ENCODE measurements around the gene SHBG. TPM values are rescaled to one million over a fixed set of nuclear protein-coding genes. Genes with fewer than 3 reads are reported as not detected.

The SHBG gene
- polyA plus RNA-seq, 4 donors = 3.5 to 5.7 (median 4.0) TPM

- DNase-seq (ENCODE audit: low read depth in 4 of 4, low spot score in 3 of 4) = no peak
Measured at GRCh38 chr17:7644775-7645174, 14.8 kb downstream of the SHBG start.

DNA sequence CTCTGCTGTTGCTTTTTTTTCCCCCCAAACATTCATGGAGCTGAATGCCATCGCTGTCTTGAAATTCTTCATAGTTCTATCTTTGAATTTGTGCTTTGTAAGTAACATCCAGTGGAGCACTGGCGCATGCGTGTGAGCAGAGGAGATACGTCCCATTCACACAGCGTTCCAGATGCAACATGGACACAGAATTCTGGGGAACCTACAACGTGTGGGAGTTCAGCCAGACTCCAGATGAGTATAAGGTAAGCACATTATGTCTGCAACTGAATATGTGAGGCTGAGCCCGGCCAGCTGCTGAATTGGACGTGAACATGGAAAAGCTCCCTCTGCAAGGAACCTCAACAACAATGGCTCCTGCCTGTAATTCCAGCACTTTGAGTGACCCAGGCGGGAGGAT is 16.5 kb downstream of the SHBG start:
- DNase-seq (ENCODE audit: low read depth in 4 of 4, low spot score in 3 of 4) = no peak

DNA sequence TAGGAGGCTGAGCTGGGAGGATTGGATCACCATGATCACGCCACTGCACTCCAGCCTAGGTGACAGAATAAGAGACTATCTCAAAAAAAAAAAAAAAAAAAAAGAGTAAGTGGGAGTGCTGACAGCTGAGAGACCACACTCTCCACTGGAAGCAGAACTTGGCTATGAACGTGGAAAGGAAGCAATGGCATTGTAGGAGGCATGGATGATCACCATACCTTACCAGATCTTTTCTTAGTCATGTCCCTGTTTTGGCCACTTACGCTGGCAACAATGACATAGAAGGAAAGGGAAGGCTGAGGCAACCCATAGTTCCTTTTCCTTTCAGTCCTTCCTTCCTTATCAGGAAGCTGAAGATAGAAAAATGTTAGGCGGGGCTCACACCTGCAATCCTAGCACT is 17.1 kb downstream of the SHBG start:
- no peak for DNase-seq (ENCODE audit: low read depth in 4 of 4, low spot score in 3 of 4)

DNA sequence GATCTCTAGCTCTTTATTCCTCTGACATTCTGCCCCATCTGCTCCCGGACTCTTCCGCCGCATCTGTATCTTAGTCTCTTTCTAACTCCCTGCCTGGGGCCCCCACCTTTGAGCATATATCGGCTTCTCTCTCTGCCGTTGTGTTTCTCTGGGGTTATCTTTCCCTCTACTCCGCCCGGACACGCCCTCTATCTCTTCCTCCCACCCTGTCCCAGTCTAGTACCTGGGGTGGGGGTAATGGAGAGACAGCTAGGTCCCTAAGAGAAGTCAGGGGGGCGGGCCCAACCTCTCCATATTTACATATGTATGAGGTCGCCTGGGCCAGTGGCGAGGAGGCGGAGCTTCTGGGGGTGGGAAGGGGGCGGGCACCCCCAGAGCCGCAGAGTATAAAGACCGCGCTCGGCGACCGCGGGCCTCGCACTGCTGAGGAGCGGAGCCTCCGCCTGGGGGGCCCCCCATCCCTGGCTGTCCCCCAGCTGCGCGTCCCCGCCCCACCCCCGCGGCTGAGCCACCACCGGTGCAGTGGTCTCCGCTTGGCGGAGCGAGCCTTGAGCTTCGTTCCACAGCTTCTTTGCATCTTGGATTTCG is 20.7 kb downstream of the SHBG start, which contains the start of gene ATP1B2:
TSS of gene ATP1B2 (plus strand) at position 418 of the 588 bp plus-strand sequence. CDS start 593 bp downstream, outside the sequence.
- DNase-seq (ENCODE audit: low read depth in 4 of 4, low spot score in 3 of 4) = peak in 3 of 4 donors; percentile 49 to 58 (median 56)

DNA sequence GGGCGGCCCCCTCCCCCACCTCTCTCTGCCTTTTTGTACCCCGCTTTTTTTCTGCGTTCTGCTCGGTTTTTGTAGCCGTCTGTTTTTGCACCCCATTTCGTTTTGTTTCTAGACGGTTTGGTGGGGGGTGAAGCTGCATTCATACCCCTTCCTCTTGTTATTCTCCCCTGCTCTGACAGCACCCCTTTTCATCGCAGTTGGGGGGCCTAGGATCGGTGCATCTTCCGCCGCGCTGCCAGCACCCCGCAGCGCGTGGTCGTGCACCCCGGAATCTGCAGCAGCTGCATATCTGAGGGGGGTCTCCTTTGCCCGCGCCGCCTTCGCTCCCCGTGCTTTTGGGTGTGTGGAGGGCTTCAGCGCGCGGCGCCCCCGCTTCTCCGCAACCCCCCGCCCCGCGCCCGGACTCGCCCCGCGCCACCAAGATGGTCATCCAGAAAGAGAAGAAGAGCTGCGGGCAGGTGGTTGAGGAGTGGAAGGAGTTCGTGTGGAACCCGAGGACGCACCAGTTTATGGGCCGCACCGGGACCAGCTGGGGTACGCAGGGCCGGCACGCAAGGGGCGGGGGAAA is 21.2 kb downstream of the SHBG start:
- no peak for DNase-seq (ENCODE audit: low read depth in 4 of 4, low spot score in 3 of 4)

DNA sequence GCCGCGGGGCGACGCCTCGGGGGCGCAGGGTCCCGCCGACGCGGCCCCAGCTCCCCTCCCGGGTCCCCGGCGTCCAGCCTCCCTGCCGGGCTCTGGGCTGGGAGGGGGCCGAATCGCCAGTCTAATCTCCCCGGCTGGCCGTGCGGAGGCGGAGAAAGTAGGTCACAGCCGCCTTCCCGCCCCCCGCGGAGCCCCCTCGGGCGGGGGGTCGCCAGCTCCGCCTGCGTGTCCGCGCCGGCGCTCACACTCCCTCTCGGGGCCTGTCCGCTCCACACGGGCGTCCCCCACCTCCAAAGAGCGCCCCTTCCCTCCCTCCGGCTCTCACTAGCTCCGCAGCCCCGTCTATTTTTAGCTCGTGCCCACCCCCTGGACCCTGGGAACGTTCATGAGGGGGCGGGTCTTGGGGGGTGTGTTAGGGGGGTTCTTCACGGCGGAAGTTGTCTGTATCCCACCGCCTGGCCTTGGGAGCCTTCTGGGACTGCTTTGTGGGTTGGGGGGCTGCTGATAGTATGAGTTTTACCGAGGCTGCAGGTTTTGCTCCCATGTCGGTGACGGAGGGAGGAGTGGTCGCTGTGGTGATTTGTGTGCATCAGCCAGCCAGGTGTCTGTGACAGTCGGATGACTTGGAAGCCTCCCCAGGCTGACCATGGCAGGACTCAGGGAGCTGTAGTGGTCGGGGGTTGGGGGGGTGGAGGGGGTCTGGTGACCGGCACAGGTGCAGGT is 21.9 kb downstream of the SHBG start:
- peak; percentile 60 to 78 (median 64) for DNase-seq (ENCODE audit: low read depth in 4 of 4, low spot score in 3 of 4)

DNA sequence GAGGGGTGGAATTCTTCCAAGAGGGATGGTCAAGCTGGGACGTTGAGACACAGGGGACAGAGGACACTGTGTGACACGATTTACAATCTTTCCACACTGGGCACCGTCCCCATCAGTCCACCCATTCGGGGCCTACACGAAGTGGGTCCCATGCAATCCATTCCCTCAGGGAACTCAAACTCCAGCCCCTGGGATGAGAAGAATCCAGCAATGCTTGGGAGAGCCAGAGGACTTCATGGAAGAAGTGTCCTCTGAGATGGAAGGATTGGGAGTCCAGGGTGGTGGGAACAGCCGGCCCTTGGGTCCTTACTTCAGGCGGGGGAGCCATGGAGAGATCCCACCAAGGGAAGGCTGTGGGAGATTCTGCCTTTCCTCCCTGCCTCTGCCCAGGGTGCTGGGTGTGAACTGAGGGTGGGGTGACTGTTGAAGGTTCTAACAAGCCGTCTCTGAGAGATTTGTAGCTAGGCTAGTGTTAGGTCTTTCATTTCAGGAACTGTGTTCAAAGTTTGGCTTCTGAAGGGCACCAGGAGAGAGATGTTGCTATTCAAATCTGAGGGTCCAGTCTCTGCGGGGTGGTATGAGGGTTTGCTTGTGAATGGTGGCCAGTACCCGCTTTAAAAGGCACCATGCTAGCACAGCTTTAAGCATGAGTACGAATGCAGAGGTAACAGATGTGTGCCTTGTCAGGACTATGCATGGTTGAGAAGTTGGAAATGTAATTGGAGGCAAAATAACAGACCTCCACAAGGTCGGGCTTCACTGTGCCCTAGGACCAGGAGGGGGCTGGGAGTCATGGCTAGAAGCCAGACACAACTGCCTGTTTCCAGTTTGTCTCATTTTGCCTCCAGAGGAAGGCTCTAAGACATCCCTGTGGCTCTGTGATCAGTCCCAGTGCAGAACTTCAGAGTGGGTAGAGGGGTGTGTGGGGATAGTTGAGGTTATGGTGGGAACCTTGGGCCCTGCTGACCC is 22.7 kb downstream of the SHBG start:
- DNase-seq (ENCODE audit: low read depth in 4 of 4, low spot score in 3 of 4) = no peak

DNA sequence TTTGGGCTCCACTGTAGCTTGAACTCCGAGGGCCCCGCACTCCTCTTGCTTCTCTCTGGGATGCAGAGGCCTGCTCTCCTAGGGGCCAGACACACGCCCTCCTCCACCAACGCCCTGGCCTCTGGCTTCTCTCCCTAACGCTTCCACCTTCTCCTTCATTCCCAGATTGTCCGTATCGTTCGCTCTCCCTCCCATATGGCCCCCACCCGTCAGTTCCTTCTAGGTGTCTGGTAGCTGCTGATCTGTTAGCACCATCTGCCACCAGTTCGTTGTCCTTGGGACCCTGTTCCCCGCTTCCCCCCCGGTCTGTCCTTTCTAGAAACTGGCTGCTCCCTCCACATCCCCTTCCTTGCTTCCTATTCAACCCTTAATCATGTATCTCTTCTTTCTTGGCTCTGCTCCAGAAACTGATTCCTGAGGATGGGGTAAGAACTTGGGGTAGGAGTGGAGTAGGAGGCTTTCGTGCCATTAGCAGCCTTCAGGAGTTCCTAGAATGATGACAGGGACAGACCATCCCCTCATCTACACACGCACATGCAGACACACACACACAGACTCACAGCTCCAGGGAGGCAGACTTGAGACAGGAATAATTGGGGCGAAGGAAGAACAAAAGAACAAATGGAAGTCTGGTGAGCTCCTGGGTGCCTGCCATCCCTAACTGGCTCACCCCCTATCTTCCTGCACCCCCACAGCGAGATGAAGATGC is 25.1 kb downstream of the SHBG start:
- no peak for DNase-seq (ENCODE audit: low read depth in 4 of 4, low spot score in 3 of 4)

DNA sequence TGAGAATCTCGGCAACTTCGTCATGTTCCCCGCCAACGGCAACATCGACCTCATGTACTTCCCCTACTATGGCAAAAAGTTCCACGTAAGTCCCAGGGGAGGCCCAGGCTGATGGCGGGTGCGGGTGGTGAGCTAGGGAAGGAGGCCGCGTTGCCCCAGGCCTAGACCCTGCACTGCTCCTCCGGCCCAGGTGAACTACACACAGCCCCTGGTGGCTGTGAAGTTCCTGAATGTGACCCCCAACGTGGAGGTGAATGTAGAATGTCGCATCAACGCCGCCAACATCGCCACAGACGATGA is 25.6 kb downstream of the SHBG start:
- DNase-seq (ENCODE audit: low read depth in 4 of 4, low spot score in 3 of 4) = no peak

- DNase-seq (ENCODE audit: low read depth in 4 of 4, low spot score in 3 of 4) = peak in 1 of 4 donors; percentile 53
Measured at GRCh38 chr17:7656958-7657609, 27.1 kb downstream of the SHBG start.

DNA sequence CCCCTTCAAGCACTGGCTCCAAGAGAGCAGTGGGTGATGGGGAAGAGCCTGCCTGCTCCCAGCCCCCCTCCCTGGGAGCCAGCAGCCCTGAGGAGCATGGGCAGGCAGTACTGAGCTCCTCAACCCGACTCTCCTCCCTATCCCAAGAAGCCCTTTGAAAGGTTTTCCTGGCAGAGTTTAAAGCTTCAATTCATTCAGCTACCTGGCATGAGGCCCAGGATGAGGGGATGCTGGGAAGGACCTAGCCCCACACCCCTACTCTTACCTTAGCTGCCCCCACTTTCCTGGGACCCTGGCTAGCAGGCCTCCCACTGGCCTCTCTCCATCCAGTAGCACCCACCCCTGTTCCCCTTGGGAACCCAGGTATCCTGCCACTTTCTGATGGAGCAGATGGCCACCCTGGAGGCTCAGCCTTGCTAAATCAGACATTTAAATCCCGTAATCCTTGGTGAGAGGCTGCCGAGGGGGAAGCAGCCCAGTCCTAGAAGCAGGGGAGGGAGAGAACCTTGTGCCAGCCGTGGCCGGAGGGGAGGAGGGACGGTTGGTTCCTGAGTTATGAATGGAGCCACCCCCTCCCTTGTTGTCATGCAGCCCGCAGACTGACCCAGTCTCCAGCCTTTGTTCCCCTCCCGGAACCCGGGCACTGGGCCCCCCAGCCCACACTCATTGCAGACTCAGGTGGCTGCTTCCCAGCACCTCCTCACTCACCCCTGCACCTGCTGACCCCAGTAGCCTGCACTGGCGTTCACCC is 37.9 kb downstream of the SHBG start:
- DNase-seq (ENCODE audit: low read depth in 4 of 4, low spot score in 3 of 4) = no peak

DNA sequence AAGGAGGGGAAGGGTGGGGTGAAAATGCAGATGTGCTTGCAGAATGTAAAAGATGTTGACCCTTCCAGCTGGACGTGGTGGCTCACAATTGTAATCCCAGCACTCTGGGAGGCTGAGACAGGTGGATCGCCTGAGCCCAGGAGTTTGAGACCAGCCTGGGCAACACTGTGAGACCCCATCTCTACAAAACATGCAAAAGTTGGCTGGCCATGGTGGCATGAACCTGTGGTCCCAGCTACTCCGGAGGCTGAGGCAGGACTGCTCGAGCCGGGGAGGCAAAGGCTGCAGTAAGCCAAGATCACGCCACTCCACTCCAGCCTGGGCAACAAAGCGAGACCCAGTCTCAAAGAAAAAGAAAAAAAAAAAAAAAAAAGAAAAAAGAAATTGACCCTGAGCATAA is 38.5 kb downstream of the SHBG start:
- no peak for DNase-seq (ENCODE audit: low read depth in 4 of 4, low spot score in 3 of 4)

- DNase-seq (ENCODE audit: low read depth in 4 of 4, low spot score in 3 of 4) = no peak
Measured at GRCh38 chr17:7673239-7673638, 43.3 kb downstream of the SHBG start.

GRCh38 chr17:7674934-7675333 is 45.0 kb downstream of the SHBG start:
- DNase-seq (ENCODE audit: low read depth in 4 of 4, low spot score in 3 of 4) = no peak

- DNase-seq (ENCODE audit: low read depth in 4 of 4, low spot score in 3 of 4) = no peak
Measured at GRCh38 chr17:7676533-7676932, 46.6 kb downstream of the SHBG start.

- DNase-seq (ENCODE audit: low read depth in 4 of 4, low spot score in 3 of 4) = no peak
Measured at GRCh38 chr17:7677388-7678067, 47.6 kb downstream of the SHBG start.

Data from right renal pelvis (tissue), 4 donors.